Thymus (tissue), 11 donors: Measurements from ENCODE around the gene IFT122. TPM values are rescaled to one million over a fixed set of nuclear protein-coding genes. Genes with fewer than 3 reads are reported as not detected.
A peak's percentile ranks its signal among the peaks of the same experiment; 100 is the strongest.
"Not testable (repeated sequence)": the region's sequence is repeated elsewhere in the genome, so short reads cannot be mapped to it uniquely, and the experiment has no call there.

ENCODE experiments used
- DNase-seq, 9 donors: peaks; one replicate each; pipeline ENCODE4 v3.0.0-alpha.2; 2013; ENCODE audit warnings: low spot score in 9 of 9, low read depth in 6 of 9, missing footprints in 1 of 9
- H3K27ac ChIP-seq, 2 donors: one replicate each; pipeline ENCODE4 v1.5.1; 2013; ENCODE audit warnings: control low read depth in 1 of 2, low read depth in 1 of 2, low read length in 1 of 2, mild to moderate bottlenecking in 1 of 2, moderate library complexity in 1 of 2
- H3K27me3 ChIP-seq, 2 donors: one replicate each; pipeline ENCODE4 v1.5.1; 2013; ENCODE audit warnings: low read length in 1 of 2; ENCODE audit not compliant: control insufficient read depth in 2 of 2, insufficient read depth in 1 of 2
- H3K36me3 ChIP-seq, 2 donors: one replicate each; pipeline ENCODE4 v1.5.1; 2013; ENCODE audit warnings: low read length in 1 of 2, mild to moderate bottlenecking in 1 of 2, moderate library complexity in 1 of 2; ENCODE audit not compliant: control insufficient read depth in 2 of 2, insufficient read depth in 2 of 2
- H3K4me1 ChIP-seq, 2 donors: one replicate each; pipeline ENCODE4 v1.5.1; 2013; ENCODE audit warnings: low read length in 2 of 2; ENCODE audit not compliant: control insufficient read depth in 2 of 2, insufficient read depth in 2 of 2
- H3K4me3 ChIP-seq, 2 donors: one replicate each; pipeline ENCODE4 v1.5.1; 2013; ENCODE audit warnings: low read length in 2 of 2, control low read depth in 1 of 2, mild to moderate bottlenecking in 1 of 2
- H3K9me3 ChIP-seq, 2 donors: one replicate each; pipeline ENCODE4 v1.5.1; 2013; ENCODE audit warnings: low read length in 1 of 2, mild to moderate bottlenecking in 1 of 2; ENCODE audit not compliant: control insufficient read depth in 2 of 2, insufficient read depth in 1 of 2
- WGBS: extraction: QIAGEN DNeasy Blood & Tissue Kit; methylation state at CpG from one replicate; pipeline ENCODE4 v1.1.7; 2013; 5-methylcytosine and 5-hydroxymethylcytosine counted together
- polyA plus RNA-seq: library from polyadenylated mRNA; stranded (reverse); fragments of 200-250 nt; gene quantifications from one replicate; pipeline ENCODE4 v1.2.3, GENCODE V29; 2013
- total RNA-seq: library from RNA; stranded (reverse); fragments of 120-200 nt; gene quantifications from one replicate; pipeline ENCODE4 v1.2.4, GENCODE V29; 2013
- donor health status: healthy.

IFT122 gene
- total and polyA plus RNA-seq, 2 donors, result 10.0 to 14.5 TPM

DNA sequence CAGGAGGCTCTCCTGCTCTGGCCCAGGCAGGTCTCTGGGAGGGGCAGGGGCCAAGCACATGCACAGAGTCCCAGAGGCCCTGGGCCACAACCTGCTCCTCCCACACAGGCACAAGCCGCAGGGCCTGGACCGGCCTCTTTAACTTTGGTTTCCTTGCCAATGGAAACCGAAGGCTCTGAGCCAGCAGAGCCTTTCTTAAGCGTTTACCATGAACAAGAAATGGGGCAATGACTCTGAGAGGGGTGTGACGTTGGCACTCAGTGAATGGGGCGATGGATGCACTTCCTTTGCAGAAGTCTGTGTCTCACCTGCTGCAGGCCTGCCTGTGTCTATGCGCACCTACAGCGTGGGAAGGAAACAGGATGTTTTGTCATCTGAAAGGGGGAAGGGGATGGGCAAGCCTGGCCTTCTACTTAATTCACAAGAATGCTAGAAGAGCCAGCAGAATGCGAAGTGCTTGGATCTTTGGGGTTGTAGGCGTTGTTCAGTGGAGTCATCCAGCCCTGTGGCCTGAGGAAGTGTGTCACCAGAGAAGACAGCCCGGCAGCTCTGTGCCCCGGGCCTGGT is 41.8 kb downstream of the IFT122 start:
- H3K4me3 ChIP-seq, result no peak overlapping the region
- peaks cover 48 to 57% of the 10 kb centered on the region in 2 donors for H3K36me3 ChIP-seq
- 92% methylated on average over 12 of the region's 12 CpGs for WGBS
- DNase-seq, result peak in 6 of 9 donors; percentile 9 to 58 (median 24)
- H3K27ac ChIP-seq, result peak overlapping the region; percentile 54 to 60
- no peaks in the 10 kb centered on the region for H3K9me3 ChIP-seq
- H3K4me1 ChIP-seq, result peaks cover 0 to 7% of the 10 kb centered on the region in 2 donors
- no peaks in the 10 kb centered on the region for H3K27me3 ChIP-seq

DNA sequence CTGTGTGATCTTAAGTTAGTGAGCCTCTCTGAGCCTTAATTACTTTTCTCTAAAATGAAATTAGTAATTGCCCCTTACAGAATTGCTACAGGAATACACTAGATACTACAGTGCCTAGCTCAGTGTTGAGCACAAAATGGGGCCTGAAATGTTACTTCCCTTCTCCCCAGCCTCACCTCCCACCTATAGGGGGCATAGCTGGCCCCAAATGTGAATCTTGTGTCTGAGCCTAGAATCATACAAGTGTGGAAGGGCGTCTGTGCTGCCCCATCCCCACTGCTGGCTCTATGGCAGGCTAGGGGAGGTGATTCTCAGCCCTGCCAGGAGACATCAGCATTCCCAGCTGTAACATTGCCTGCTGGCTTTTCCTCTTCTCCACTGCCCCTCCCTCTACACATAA is 42.7 kb downstream of the IFT122 start:
- Histone ChIP-seq H3K36me3 (peaks cover 40 to 48% of the 10 kb centered on the region in 2 donors), H3K9me3 (no peaks in the 10 kb centered on the region), H3K27me3 (no peaks in the 10 kb centered on the region), H3K4me3 (no peak overlapping the region), H3K27ac (no peak overlapping the region), H3K4me1 (peaks cover 0 to 7% of the 10 kb centered on the region in 2 donors)
- 98% methylated on average over 1 of the region's 1 CpG for WGBS
- DNase-seq, result no peak

DNA sequence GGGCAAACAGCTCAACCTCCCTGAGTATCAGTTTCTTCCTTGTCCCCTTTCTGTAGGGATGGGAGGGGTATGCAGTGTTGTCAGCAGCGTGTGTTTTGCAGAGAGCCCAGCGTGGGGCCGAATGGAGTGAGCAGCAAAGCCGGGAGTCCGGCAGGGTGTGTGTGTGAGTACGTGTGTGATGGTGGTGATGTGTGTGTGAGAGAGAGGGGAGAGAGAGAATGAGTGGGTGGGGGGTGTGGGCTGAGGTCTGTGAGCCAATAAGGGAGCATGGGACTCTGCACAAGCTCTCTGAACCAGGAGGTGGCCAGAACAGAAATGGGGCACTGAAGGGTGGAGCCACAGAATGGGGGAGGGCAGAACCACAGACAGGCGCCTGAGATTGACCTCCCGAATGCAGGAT is 43.8 kb downstream of the IFT122 start:
- no peaks in the 10 kb centered on the region for H3K9me3 ChIP-seq
- no peak for DNase-seq
- no peaks in the 10 kb centered on the region for H3K27me3 ChIP-seq
- H3K27ac ChIP-seq, result no peak overlapping the region
- peaks cover 0 to 7% of the 10 kb centered on the region in 2 donors for H3K4me1 ChIP-seq
- no peak overlapping the region for H3K4me3 ChIP-seq
- WGBS, result 96% methylated on average over 8 of the region's 8 CpGs
- H3K36me3 ChIP-seq, result peaks cover 34 to 39% of the 10 kb centered on the region in 2 donors

DNA sequence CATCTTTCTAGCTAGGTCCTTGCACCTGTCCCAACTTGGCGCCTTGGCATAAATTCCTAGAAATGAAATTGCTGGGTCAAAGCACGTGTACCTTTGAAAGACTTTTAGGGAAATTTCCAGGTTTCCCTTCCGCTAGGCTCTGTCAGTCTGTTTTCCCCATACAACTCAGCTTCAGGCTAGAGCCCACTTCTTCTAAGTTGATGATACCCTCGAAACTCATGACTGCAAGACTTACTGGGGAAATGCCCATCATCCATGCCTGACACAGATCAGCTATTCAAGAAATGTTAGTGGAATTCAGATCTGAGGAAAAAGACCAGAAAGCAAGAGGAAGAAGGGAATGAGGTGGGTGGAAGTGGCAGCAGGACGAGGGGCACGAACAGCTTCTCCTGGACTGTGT is 45.1 kb downstream of the IFT122 start:
- H3K9me3 ChIP-seq, H3K27ac ChIP-seq, DNase-seq, H3K4me3 ChIP-seq, H3K27me3 ChIP-seq, H3K4me1 ChIP-seq: not testable (repeated sequence)
- peaks cover 25 to 30% of the 10 kb centered on the region in 2 donors for H3K36me3 ChIP-seq
- 98% methylated on average over 6 of the region's 6 CpGs for WGBS

DNA sequence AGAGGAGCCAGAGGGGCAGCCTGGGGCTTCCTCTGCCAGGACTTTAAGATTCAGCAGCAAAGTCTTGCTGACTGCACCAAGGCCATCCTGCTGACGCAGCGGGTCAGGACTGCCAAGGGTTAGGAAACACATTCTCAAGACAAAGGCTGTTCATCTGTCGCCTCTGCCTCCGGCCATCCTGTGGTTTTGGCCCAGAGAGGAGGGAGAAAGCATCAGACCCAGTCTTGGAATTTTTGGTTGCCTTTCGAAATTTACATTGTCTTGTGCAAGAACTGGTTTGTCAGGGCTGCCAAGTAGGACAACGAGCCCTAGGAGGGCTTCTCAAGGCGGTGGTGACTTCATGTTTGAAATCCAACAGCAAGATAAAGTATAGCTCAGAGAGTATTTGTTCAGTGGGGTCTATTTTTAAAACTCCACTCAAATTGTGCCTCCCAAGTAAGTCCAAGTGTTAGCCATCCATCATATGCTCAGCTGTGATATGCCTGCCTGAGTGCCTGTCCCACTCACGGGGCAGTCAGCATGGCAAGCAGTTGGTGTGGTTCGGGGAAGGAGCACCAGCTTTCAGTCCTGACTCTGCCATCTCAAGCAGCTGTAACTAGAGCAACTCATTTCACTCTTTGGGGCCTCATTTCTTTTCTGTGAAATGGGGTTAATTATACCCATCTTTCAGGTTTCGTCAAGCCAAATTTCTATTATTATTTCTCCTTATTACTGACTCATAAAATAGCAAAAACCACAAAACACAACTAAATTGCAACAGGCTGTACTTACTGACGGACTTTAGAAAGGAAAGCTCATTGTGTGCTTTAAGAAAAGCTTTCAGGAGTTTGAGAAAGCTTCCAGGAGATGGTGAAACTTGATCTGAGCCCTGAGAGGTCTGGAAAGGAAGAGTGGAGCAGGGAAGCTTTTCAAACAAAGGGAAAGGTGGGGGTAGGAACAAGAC is 46.0 kb downstream of the IFT122 start:
- peaks cover 3 to 15% of the 10 kb centered on the region in 2 donors for H3K4me1 ChIP-seq

DNA sequence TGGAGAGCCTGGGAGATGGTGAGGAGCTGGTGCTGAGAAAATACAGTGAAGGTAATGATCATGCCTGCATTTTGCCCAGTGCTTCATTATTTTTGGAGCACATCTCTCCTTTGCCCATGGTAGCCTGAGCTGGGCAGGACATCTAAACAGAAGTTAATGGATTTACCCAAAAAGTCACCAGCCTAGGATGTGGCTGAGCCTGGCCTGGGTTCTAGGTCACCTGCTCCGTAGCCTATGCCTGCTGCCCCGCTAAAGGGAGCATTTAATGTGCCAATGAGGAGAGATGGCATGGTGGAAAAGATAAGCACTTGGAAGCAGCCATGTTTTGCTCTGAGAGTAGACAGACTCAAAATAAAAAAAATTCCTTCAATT is 46.6 kb downstream of the IFT122 start:
- Histone ChIP-seq H3K4me3 (no peak overlapping the region), H3K27me3 (no peaks in the 10 kb centered on the region), H3K27ac (no peak overlapping the region), H3K36me3 (peaks cover 14 to 24% of the 10 kb centered on the region in 2 donors), H3K4me1 (peaks cover 3 to 14% of the 10 kb centered on the region in 2 donors), H3K9me3 (no peaks in the 10 kb centered on the region)
- 98% methylated on average over 2 of the region's 2 CpGs for WGBS
- DNase-seq, result no peak

More for the DNA sequence above, 46.0 kb downstream of the IFT122 start:
- Histone ChIP-seq H3K27me3 (no peaks in the 10 kb centered on the region), H3K36me3 (peaks cover 18 to 27% of the 10 kb centered on the region in 2 donors), H3K9me3 (no peaks in the 10 kb centered on the region), H3K27ac (no peak overlapping the region), H3K4me3 (no peak overlapping the region)
- 94% methylated on average over 11 of the region's 11 CpGs for WGBS
- DNase-seq, result no peak

DNA sequence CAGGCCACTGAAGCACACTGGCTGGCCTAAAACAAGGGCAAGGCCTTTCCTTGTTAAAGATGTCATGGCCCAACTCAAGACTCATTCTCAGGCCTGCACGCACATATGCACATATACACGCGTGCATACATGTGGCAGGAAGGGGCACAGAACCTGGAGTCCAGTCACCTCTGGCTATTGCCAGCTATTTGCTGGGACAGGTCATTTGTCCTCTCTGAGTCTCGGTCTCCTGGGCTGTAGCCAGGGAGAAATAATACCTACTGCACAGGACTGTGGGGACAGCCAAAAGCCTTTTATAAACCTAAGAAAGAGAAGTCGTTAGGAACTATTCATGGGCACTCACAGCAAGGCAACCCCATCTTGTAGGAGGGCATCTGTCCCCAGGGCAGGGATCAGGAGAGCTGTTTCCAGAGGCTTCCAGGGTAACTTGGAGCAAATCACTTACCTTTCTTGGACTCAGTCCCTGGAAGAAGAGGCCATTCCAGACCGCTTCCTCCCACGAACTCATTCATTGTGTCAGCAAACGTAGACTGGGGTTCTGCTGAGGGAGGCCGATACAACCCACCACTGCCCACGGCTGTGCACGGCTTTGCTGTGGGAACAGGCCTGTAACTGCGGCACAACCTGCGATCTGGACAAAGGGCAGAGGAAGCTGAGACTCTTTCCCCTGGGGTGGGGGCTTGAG is 47.3 kb downstream of the IFT122 start:
- peaks cover 19 to 24% of the 10 kb centered on the region in 2 donors for H3K36me3 ChIP-seq
- H3K4me3 ChIP-seq, result no peak overlapping the region
- H3K27me3 ChIP-seq, result no peaks in the 10 kb centered on the region
- H3K4me1 ChIP-seq, result peaks cover 3 to 8% of the 10 kb centered on the region in 2 donors
- H3K9me3 ChIP-seq, result no peaks in the 10 kb centered on the region
- DNase-seq, result no peak
- 98% methylated on average over 13 of the region's 13 CpGs for WGBS
- no peak overlapping the region for H3K27ac ChIP-seq

DNA sequence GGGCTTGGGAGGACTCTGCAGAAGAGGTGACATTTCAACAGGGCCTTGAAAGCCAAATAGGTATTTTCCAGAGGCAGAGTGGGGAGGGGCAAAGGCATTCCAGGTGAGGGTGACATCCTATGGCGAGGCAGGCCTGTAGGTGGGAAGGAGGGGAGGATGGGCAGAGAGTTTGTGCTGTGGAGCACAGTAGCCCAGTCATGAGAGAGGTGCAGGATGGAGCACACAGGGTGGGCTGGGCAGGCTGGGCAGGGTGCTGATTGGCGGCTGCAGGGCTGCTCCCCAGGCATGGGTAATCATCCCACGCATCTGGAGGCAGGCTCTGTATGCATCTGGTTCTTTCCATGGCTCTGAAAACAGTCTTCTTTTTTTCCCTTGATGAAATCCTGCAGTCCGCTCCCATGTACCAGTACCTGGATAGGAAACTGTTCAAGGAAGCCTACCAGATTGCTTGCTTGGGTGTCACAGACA is 47.9 kb downstream of the IFT122 start:
- not testable (repeated sequence) for DNase-seq
- H3K36me3 ChIP-seq, result peaks cover 24% of the 10 kb centered on the region in 2 donors

DNA sequence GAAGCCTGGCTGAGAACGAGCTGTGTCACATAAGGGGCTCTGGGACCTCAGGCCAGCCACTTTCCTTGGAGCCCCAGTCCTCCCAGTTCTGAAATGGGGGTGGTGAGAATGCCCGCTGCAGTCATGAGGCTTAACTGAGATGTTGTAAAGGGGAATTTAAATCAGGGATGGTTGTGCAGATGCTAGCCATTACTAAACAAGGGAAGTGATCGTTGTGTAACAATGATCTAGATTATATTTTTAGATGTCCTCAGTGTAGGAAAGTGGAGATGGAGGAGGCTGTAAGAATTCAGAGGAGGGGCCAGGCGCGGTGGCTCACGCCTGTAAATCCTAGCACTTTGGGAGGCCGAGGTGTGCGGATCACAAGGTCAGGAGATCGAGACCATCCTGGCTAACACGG is 49.2 kb downstream of the IFT122 start:
- not testable (repeated sequence) for DNase-seq, H3K9me3 ChIP-seq, H3K27ac ChIP-seq, H3K4me3 ChIP-seq, H3K4me1 ChIP-seq, H3K27me3 ChIP-seq
- 92% methylated on average over 10 of the region's 10 CpGs for WGBS
- H3K36me3 ChIP-seq, result peaks cover 20 to 27% of the 10 kb centered on the region in 2 donors

More for the DNA sequence above, 47.9 kb downstream of the IFT122 start:
- not testable (repeated sequence) for H3K9me3 ChIP-seq, H3K27ac ChIP-seq, H3K27me3 ChIP-seq, H3K4me1 ChIP-seq, H3K4me3 ChIP-seq
- WGBS, result 99% methylated on average over 4 of the region's 4 CpGs
